IMR-90 (cell line): ENCODE measurements around the gene HCN3.

ENCODE experiments used
- BHLHE40 ChIP-seq: fragments of 150-350 bp; IDR thresholded peaks from 2 replicates; pipeline ENCODE4 v1.6.1; 2016; ENCODE audit warnings: mild to moderate bottlenecking, low read depth, low read length
- FOS ChIP-seq: fragments of 150-350 bp; IDR thresholded peaks from 2 replicates; pipeline ENCODE4 v1.6.1; 2016; ENCODE audit warnings: low read depth, low read length
- MAFK ChIP-seq: IDR thresholded peaks from 2 replicates; pipeline ENCODE4 v1.6.1; 2012; ENCODE audit warnings: low read depth, low read length, improper control_type of control experiment
- MAZ ChIP-seq: IDR thresholded peaks from 2 replicates; pipeline ENCODE4 v1.6.1; 2012; ENCODE audit warnings: low read depth, mild to moderate bottlenecking, low read length, improper control_type of control experiment, moderate library complexity, borderline replicate concordance
- NFE2L2 ChIP-seq: fragments of 150-350 bp; IDR thresholded peaks from 2 replicates; pipeline ENCODE4 v1.6.1; 2016; ENCODE audit warnings: low read depth, mild to moderate bottlenecking, low read length
- POLR2A ChIP-seq: IDR thresholded peaks from 2 replicates; pipeline ENCODE4 v1.6.1; 2012; ENCODE audit warnings: mild to moderate bottlenecking, low read depth, low read length
- RAD21 ChIP-seq: IDR thresholded peaks from 2 replicates; pipeline ENCODE4 v1.6.1; 2012; ENCODE audit warnings: low read length, improper control_type of control experiment
- RFX5 ChIP-seq: IDR thresholded peaks from 2 replicates; pipeline ENCODE4 v1.8.0; 2012; ENCODE audit warnings: low read depth, mild to moderate bottlenecking, low read length, moderate library complexity
- SMC3 ChIP-seq: fragments of 150-350 bp; IDR thresholded peaks from 2 replicates; pipeline ENCODE4 v1.6.1; 2016; ENCODE audit warnings: low read depth, mild to moderate bottlenecking, antibody characterized with exemption, low read length, moderate library complexity
- TF ChIP-seq, protein P1 (sequence below): conservative IDR thresholded peaks from 2 replicates; pipeline ENCODE4 v1.5.1; 2012; ENCODE audit warnings: mild to moderate bottlenecking, low read depth, low read length, improper control_type of control experiment
- TF ChIP-seq, protein P2 (sequence below): fragments of 150-350 bp; IDR thresholded peaks from 2 replicates; pipeline ENCODE4 v1.6.1; 2016; ENCODE audit warnings: low read depth, mild to moderate bottlenecking, low read length, moderate library complexity, borderline replicate concordance

DNA sequence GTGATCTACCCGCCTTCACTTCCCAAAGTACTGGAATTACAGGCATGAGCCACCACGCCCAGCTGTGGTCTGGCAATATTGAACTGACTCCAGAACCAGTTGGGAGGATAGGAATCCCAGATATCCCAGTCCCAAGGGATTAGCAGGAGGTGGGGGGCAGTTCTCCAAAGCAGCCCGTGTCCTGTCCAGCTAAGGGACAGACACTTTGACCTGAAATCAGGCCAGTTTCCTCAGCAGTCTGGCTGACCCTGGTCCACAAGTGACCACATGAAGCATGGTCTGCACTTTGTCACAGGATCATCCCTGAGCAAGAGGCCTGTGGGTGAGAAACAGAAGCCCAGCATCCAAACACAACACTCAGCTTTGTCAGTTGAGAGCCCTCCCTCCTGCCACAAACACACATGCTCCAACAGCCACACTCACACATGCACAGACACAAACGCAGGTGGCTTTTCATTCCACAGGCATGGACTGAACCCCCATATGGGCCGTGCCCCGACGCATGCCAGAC lies 28.7 kb downstream of the HCN3 start:
- TF ChIP-seq BHLHE40 (no peak), RAD21 (no peak), FOS (no peak), MAZ (no peak), MAFK (no peak), POLR2A (no peak), SMC3 (no peak), NFE2L2 (no peak), RFX5 (no peak)
- TF ChIP-seq, protein P1, sequence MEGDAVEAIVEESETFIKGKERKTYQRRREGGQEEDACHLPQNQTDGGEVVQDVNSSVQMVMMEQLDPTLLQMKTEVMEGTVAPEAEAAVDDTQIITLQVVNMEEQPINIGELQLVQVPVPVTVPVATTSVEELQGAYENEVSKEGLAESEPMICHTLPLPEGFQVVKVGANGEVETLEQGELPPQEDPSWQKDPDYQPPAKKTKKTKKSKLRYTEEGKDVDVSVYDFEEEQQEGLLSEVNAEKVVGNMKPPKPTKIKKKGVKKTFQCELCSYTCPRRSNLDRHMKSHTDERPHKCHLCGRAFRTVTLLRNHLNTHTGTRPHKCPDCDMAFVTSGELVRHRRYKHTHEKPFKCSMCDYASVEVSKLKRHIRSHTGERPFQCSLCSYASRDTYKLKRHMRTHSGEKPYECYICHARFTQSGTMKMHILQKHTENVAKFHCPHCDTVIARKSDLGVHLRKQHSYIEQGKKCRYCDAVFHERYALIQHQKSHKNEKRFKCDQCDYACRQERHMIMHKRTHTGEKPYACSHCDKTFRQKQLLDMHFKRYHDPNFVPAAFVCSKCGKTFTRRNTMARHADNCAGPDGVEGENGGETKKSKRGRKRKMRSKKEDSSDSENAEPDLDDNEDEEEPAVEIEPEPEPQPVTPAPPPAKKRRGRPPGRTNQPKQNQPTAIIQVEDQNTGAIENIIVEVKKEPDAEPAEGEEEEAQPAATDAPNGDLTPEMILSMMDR, result no peak
- TF ChIP-seq, protein P2, sequence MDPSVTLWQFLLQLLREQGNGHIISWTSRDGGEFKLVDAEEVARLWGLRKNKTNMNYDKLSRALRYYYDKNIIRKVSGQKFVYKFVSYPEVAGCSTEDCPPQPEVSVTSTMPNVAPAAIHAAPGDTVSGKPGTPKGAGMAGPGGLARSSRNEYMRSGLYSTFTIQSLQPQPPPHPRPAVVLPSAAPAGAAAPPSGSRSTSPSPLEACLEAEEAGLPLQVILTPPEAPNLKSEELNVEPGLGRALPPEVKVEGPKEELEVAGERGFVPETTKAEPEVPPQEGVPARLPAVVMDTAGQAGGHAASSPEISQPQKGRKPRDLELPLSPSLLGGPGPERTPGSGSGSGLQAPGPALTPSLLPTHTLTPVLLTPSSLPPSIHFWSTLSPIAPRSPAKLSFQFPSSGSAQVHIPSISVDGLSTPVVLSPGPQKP, result no peak
